Karpas-422 (cell line): ENCODE results near the gene JARID2. TPM values are rescaled to one million over a fixed set of nuclear protein-coding genes. Genes with fewer than 3 reads are reported as not detected.

Source experiments
- DNase-seq: peaks from one replicate; pipeline ENCODE4 v3.0.0-alpha.2; 2015
- H2AFZ ChIP-seq: fragments of 200-600 bp; sonication (generic); 2 replicates; pipeline ENCODE4 v1.6.1; 2014; ENCODE audit warnings: antibody characterized with exemption, low read length, mixed read lengths
- H3K27ac ChIP-seq: fragments of 200-600 bp; sonication (generic); 2 replicates; pipeline ENCODE4 v1.5.1; 2014; ENCODE audit warnings: mild to moderate bottlenecking, low read length, moderate library complexity
- H3K27me3 ChIP-seq: fragments of 200-600 bp; sonication (generic); 2 replicates; pipeline ENCODE4 v1.6.1; 2014; ENCODE audit warnings: low read length, mixed read lengths
- H3K36me3 ChIP-seq: fragments of 200-600 bp; sonication (generic); 2 replicates; pipeline ENCODE4 v1.6.1; 2014; ENCODE audit warnings: low read length, mixed read lengths; ENCODE audit not compliant: insufficient read depth
- H3K4me1 ChIP-seq: fragments of 200-600 bp; sonication (generic); 2 replicates; pipeline ENCODE4 v1.6.1; 2014; ENCODE audit warnings: mild to moderate bottlenecking, low read length, mixed read lengths
- H3K4me2 ChIP-seq: fragments of 200-600 bp; sonication (generic); 2 replicates; pipeline ENCODE4 v1.6.1; 2014; ENCODE audit warnings: low read length, low read depth, mild to moderate bottlenecking; ENCODE audit not compliant: poor library complexity, severe bottlenecking
- H3K4me3 ChIP-seq: fragments of 200-600 bp; sonication (generic); 2 replicates; pipeline ENCODE4 v1.5.1; 2014; ENCODE audit warnings: mild to moderate bottlenecking, antibody characterized with exemption, low read length, mixed read lengths
- H3K79me2 ChIP-seq: fragments of 200-600 bp; sonication (generic); 2 replicates; pipeline ENCODE4 v1.6.1; 2014; ENCODE audit warnings: mild to moderate bottlenecking, low read length, mixed read lengths
- H3K9ac ChIP-seq: fragments of 200-600 bp; sonication (generic); 2 replicates; pipeline ENCODE4 v1.6.0; 2014; ENCODE audit warnings: low read length
- H3K9me2 ChIP-seq: fragments of 200-600 bp; sonication (generic), shearing (Covaris generic); replicated peaks from 2 replicates; pipeline ENCODE4 v1.6.0; 2014; ENCODE audit warnings: mild to moderate bottlenecking, low read length, moderate library complexity; ENCODE audit not compliant: insufficient read depth
- H3K9me3 ChIP-seq: fragments of 300-700, 200-600 bp; sonication (generic); 2 replicates; pipeline ENCODE4 v1.6.1; 2014; ENCODE audit warnings: low read length, mixed read lengths
- H4K20me1 ChIP-seq: fragments of 200-600 bp; sonication (generic); 2 replicates; pipeline ENCODE4 v1.6.1; 2014; ENCODE audit warnings: mild to moderate bottlenecking, antibody characterized with exemption, low read length, low read depth; ENCODE audit not compliant: insufficient read depth
- total RNA-seq: library from RNA; depleted of rRNA; stranded (reverse); fragments of >200 nt; shearing (Covaris generic); gene quantifications from 2 replicates; pipeline ENCODE4 v1.2.3, GENCODE V29; 2014; ENCODE audit warnings: low replicate concordance

Gene JARID2
- total RNA-seq, 1 experiment from 2014 or later, result 2.8 TPM

- H3K79me2 ChIP-seq, result no peaks in the 10 kb centered on the region
- H4K20me1 ChIP-seq, result peaks cover 58% of the 10 kb centered on the region
Observed at GRCh38 chr6:15387118-15387517, 141.2 kb downstream of the JARID2 start.

GRCh38 chr6:15389084-15389764 lies 143.4 kb downstream of the JARID2 start:
- Histone ChIP-seq H3K27ac (no peak overlapping the region), H2AFZ (no peak overlapping the region), H3K79me2 (no peaks in the 10 kb centered on the region), H3K9ac (no peak overlapping the region), H3K4me2 (no peak overlapping the region), H3K9me2 (no peaks in the 10 kb centered on the region), H3K27me3 (no peaks in the 10 kb centered on the region), H3K9me3 (no peaks in the 10 kb centered on the region), H4K20me1 (peaks cover 70% of the 10 kb centered on the region), H3K4me1 (no peaks in the 10 kb centered on the region), H3K4me3 (no peak overlapping the region), H3K36me3 (no peaks in the 10 kb centered on the region)
- no peak for DNase-seq

More at GRCh38 chr6:15387118-15387517, 141.2 kb downstream of the JARID2 start:
- DNase-seq, result no peak
- no peaks in the 10 kb centered on the region for H3K9me3 ChIP-seq
- H3K4me1 ChIP-seq, result no peaks in the 10 kb centered on the region
- H3K36me3 ChIP-seq, result no peaks in the 10 kb centered on the region
- no peaks in the 10 kb centered on the region for H3K27me3 ChIP-seq
- no peak overlapping the region for H2AFZ ChIP-seq
- H3K9ac ChIP-seq, result no peak overlapping the region
- H3K27ac ChIP-seq, result no peak overlapping the region
- H3K4me2 ChIP-seq, result no peak overlapping the region
- H3K9me2 ChIP-seq, result no peaks in the 10 kb centered on the region
- H3K4me3 ChIP-seq, result no peak overlapping the region

GRCh38 chr6:15389765-15390723 lies 144.2 kb downstream of the JARID2 start:
- H3K9ac ChIP-seq, result no peak overlapping the region

GRCh38 chr6:15391500-15391899 lies 145.6 kb downstream of the JARID2 start:
- Histone ChIP-seq H3K9me2 (no peaks in the 10 kb centered on the region), H3K36me3 (no peaks in the 10 kb centered on the region), H3K4me1 (no peaks in the 10 kb centered on the region), H3K27ac (no peak overlapping the region), H3K79me2 (no peaks in the 10 kb centered on the region), H3K9ac (no peak overlapping the region), H2AFZ (no peak overlapping the region), H3K9me3 (no peaks in the 10 kb centered on the region), H3K4me2 (no peak overlapping the region), H4K20me1 (peaks cover 68% of the 10 kb centered on the region), H3K27me3 (no peaks in the 10 kb centered on the region), H3K4me3 (no peak overlapping the region)
- DNase-seq, result no peak

More at GRCh38 chr6:15389765-15390723, 144.2 kb downstream of the JARID2 start:
- peak; percentile 67 for DNase-seq
- Histone ChIP-seq H3K36me3 (no peaks in the 10 kb centered on the region), H3K4me3 (no peak overlapping the region), H3K27me3 (no peaks in the 10 kb centered on the region), H3K27ac (no peak overlapping the region), H3K4me2 (no peak overlapping the region), H2AFZ (no peak overlapping the region), H3K4me1 (no peaks in the 10 kb centered on the region), H4K20me1 (peaks cover 71% of the 10 kb centered on the region), H3K79me2 (no peaks in the 10 kb centered on the region), H3K9me3 (no peaks in the 10 kb centered on the region), H3K9me2 (no peaks in the 10 kb centered on the region)

GRCh38 chr6:15392182-15392581 lies 146.3 kb downstream of the JARID2 start:
- no peak overlapping the region for H2AFZ ChIP-seq
- no peaks in the 10 kb centered on the region for H3K9me3 ChIP-seq
- no peaks in the 10 kb centered on the region for H3K27me3 ChIP-seq
- H3K9ac ChIP-seq, result no peak overlapping the region
- no peaks in the 10 kb centered on the region for H3K36me3 ChIP-seq
- H3K4me1 ChIP-seq, result no peaks in the 10 kb centered on the region
- no peak overlapping the region for H3K4me3 ChIP-seq
- no peaks in the 10 kb centered on the region for H3K79me2 ChIP-seq
- H3K27ac ChIP-seq, result no peak overlapping the region
- H3K9me2 ChIP-seq, result no peaks in the 10 kb centered on the region
- no peak for DNase-seq
- H3K4me2 ChIP-seq, result no peak overlapping the region
- H4K20me1 ChIP-seq, result peaks cover 68% of the 10 kb centered on the region

GRCh38 chr6:15393605-15394004 lies 147.7 kb downstream of the JARID2 start:
- Histone ChIP-seq H3K9ac (no peak overlapping the region), H3K9me2 (no peaks in the 10 kb centered on the region), H3K79me2 (no peaks in the 10 kb centered on the region), H3K27me3 (no peaks in the 10 kb centered on the region), H3K36me3 (no peaks in the 10 kb centered on the region), H3K27ac (no peak overlapping the region), H3K4me3 (no peak overlapping the region), H3K4me1 (no peaks in the 10 kb centered on the region), H2AFZ (no peak overlapping the region), H3K9me3 (no peaks in the 10 kb centered on the region), H3K4me2 (no peak overlapping the region), H4K20me1 (peaks cover 57% of the 10 kb centered on the region)
- DNase-seq, result no peak

- no peak overlapping the region for H3K9ac ChIP-seq
- H3K27me3 ChIP-seq, result no peaks in the 10 kb centered on the region
- no peaks in the 10 kb centered on the region for H3K4me1 ChIP-seq
- H3K4me2 ChIP-seq, result no peak overlapping the region
- DNase-seq, result no peak
- H3K9me2 ChIP-seq, result no peaks in the 10 kb centered on the region
- peaks cover 56% of the 10 kb centered on the region for H4K20me1 ChIP-seq
- no peak overlapping the region for H3K4me3 ChIP-seq
- no peaks in the 10 kb centered on the region for H3K9me3 ChIP-seq
- H3K27ac ChIP-seq, result no peak overlapping the region
- no peaks in the 10 kb centered on the region for H3K79me2 ChIP-seq
- no peak overlapping the region for H2AFZ ChIP-seq
- H3K36me3 ChIP-seq, result no peaks in the 10 kb centered on the region
Observed at GRCh38 chr6:15395087-15395486, 149.2 kb downstream of the JARID2 start.

- H3K79me2 ChIP-seq, result no peaks in the 10 kb centered on the region
- H3K27ac ChIP-seq, result no peak overlapping the region
- no peaks in the 10 kb centered on the region for H3K9me3 ChIP-seq
- H3K9me2 ChIP-seq, result no peaks in the 10 kb centered on the region
- DNase-seq, result no peak
- H3K27me3 ChIP-seq, result no peaks in the 10 kb centered on the region
- H4K20me1 ChIP-seq, result peaks cover 50% of the 10 kb centered on the region
- H3K4me3 ChIP-seq, result no peak overlapping the region
- no peak overlapping the region for H3K9ac ChIP-seq
- H2AFZ ChIP-seq, result no peak overlapping the region
- no peak overlapping the region for H3K4me2 ChIP-seq
- H3K36me3 ChIP-seq, result no peaks in the 10 kb centered on the region
- no peaks in the 10 kb centered on the region for H3K4me1 ChIP-seq
Observed at GRCh38 chr6:15396808-15397207, 150.9 kb downstream of the JARID2 start.
